OCI-LY7 (cell line): ENCODE data around the gene FBXL16. TPM values are rescaled to one million over a fixed set of nuclear protein-coding genes. Genes with fewer than 3 reads are reported as not detected.

Experiments used
- BruUV-seq: library from RNA; stranded (reverse); fragments of 400-500 nt; replicated peaks from 2 replicates; lab custom pipeline; 2021; lab: Mats Ljungman, UMichigan
- CTCF ChIA-PET: fragments of 300-600 bp; sonication (Branson Sonifier 250); formaldehyde crosslinking; loops from one replicate; lab custom pipeline; 2022; ENCODE audit warnings: antibody characterized with exemption; ENCODE audit not compliant: unreplicated experiment; lab: Charles Lee
- POLR2A ChIA-PET: fragments of 300-600 bp; sonication (Branson Sonifier 250); formaldehyde crosslinking; loops from one replicate; lab custom pipeline; 2022; ENCODE audit warnings: antibody characterized with exemption; lab: Charles Lee
- DNase-seq: peaks from one replicate; pipeline ENCODE4 v3.0.0-alpha.2; 2015; ENCODE audit warnings: low spot score
- H2AFZ ChIP-seq: fragments of 200-600 bp; sonication (generic), shearing (Covaris generic); 2 replicates; pipeline ENCODE4 v1.6.1; 2014; ENCODE audit warnings: mild to moderate bottlenecking, antibody characterized with exemption, low read length, moderate library complexity
- H3K27ac ChIP-seq: fragments of 200-600 bp; sonication (generic); 2 replicates; pipeline ENCODE4 v1.5.1; 2014; ENCODE audit warnings: mixed run types, low read depth, mild to moderate bottlenecking, moderate library complexity, low read length, inconsistent platforms; ENCODE audit not compliant: poor library complexity, severe bottlenecking
- H3K36me3 ChIP-seq: fragments of 200-600 bp; sonication (generic); 2 replicates; pipeline ENCODE4 v1.6.1; 2014; ENCODE audit warnings: mild to moderate bottlenecking, antibody characterized with exemption, low read length, moderate library complexity, mixed read lengths; ENCODE audit not compliant: insufficient read depth
- H3K4me1 ChIP-seq: fragments of 200-600 bp; sonication (generic); 2 replicates; pipeline ENCODE4 v1.5.1; 2014; ENCODE audit warnings: mild to moderate bottlenecking, low read length; ENCODE audit not compliant: insufficient read depth, poor library complexity, severe bottlenecking
- H3K4me2 ChIP-seq: fragments of 200-600 bp; sonication (generic); 2 replicates; pipeline ENCODE4 v1.6.1; 2014; ENCODE audit warnings: mild to moderate bottlenecking, low read length
- H3K4me3 ChIP-seq: fragments of 200-600 bp; sonication (generic); 2 replicates; pipeline ENCODE4 v1.5.1; 2014; ENCODE audit warnings: mild to moderate bottlenecking, low read depth, low read length; ENCODE audit not compliant: poor library complexity, severe bottlenecking
- H3K79me2 ChIP-seq: fragments of 200-600 bp; sonication (generic); 2 replicates; pipeline ENCODE4 v1.6.1; 2016; ENCODE audit warnings: low read depth, mild to moderate bottlenecking, low read length, moderate library complexity, mixed read lengths; ENCODE audit not compliant: insufficient read depth
- H3K9me2 ChIP-seq: fragments of 200-600 bp; sonication (generic); 2 replicates; pipeline ENCODE4 v1.6.1; 2016; ENCODE audit warnings: mild to moderate bottlenecking, low read length, mixed read lengths; ENCODE audit not compliant: insufficient read depth
- H3K9me3 ChIP-seq: fragments of 200-600 bp; sonication (generic); 2 replicates; pipeline ENCODE4 v1.6.1; 2014; ENCODE audit warnings: mild to moderate bottlenecking, mixed run types, low read length, mixed read lengths
- H4K20me1 ChIP-seq: fragments of 200-600 bp; sonication (generic); 2 replicates; pipeline ENCODE4 v1.6.1; 2014; ENCODE audit warnings: mild to moderate bottlenecking, antibody characterized with exemption, low read length, moderate library complexity, mixed read lengths; ENCODE audit not compliant: insufficient read depth
- CTCF ChIP-seq: fragments of 200-600 bp; sonication (generic); conservative IDR thresholded peaks from 2 replicates; pipeline ENCODE4 v1.5.1; 2014; ENCODE audit warnings: mild to moderate bottlenecking, antibody characterized with exemption, low read length, moderate library complexity, mixed read lengths
- EZH2phosphoT487 ChIP-seq: fragments of 200-600 bp; sonication (generic); IDR thresholded peaks from 2 replicates; pipeline ENCODE4 v1.6.1; 2018; ENCODE audit warnings: low read depth, borderline replicate concordance, mild to moderate bottlenecking, mixed run types, antibody characterized with exemption, low read length, moderate library complexity, mixed read lengths
- intact Hi-C: fragments of 100-400 bp; cut with micrococcal nuclease; formaldehyde crosslinking; loops from one replicate; pipeline ENCODE4 v1.10.0; 2022; ENCODE audit not compliant: unreplicated experiment
- total RNA-seq, 2 experiments: library from RNA; depleted of rRNA in 1 of 2; stranded (reverse); fragments of >200 nt in 1 of 2; shearing (Covaris generic) in 1 of 2; gene quantifications; 2 replicates each; pipeline ENCODE4 v1.2.3, GENCODE V29; 2014 to 2022

The FBXL16 gene
- total RNA-seq, 2 experiments from 2014 or later, result 0.16 to 0.42 TPM

GRCh38 chr16:689175-689897, 16.3 kb downstream of the FBXL16 start:
- H4K20me1 ChIP-seq, result no peaks in the 10 kb centered on the region
- TF ChIP-seq CTCF, result no peak
- TF ChIP-seq EZH2phosphoT487, result no peak
- no TSS peak for BruUV-seq
- H3K9me2 ChIP-seq, result no peaks in the 10 kb centered on the region
- peaks cover 24% of the 10 kb centered on the region for H3K4me1 ChIP-seq
- no peak overlapping the region for H2AFZ ChIP-seq
- CTCF ChIA-PET, result interaction anchor here (0.9 kb wide), 1 partner anchor 9 kb away, joined by 4 read pairs; the partner anchor contains the start of gene STUB1
- H3K79me2 ChIP-seq, result 0 out of 2 replicates have a peak, but pooled peaks cover 8% of the 10 kb centered on the region
- H3K4me2 ChIP-seq, result peak overlapping the region; percentile 91
- H3K9me3 ChIP-seq, result no peaks in the 10 kb centered on the region
- POLR2A ChIA-PET, result no interaction called here
- peak overlapping the region; percentile 29 for H3K27ac ChIP-seq
- intact Hi-C loops, result no loop called here
- no peak for DNase-seq
- H3K36me3 ChIP-seq, result peaks cover 20% of the 10 kb centered on the region
- H3K4me3 ChIP-seq, result peak overlapping the region; percentile 97

- TF ChIP-seq CTCF (no peak), EZH2phosphoT487 (no peak)
- no peak overlapping the region for H3K27ac ChIP-seq
- no peak overlapping the region for H3K4me2 ChIP-seq
- peaks cover 31% of the 10 kb centered on the region for H3K4me1 ChIP-seq
- H3K4me3 ChIP-seq, result no peak overlapping the region
- H3K9me2 ChIP-seq, result no peaks in the 10 kb centered on the region
- DNase-seq, result no peak
- intact Hi-C loops, result no loop called here
- ChIA-PET CTCF (no interaction called here), POLR2A (no interaction called here)
- peaks cover 32% of the 10 kb centered on the region for H3K36me3 ChIP-seq
- H3K79me2 ChIP-seq, result peaks cover 17% of the 10 kb centered on the region; the same call in 1 of the 2 replicates
- H2AFZ ChIP-seq, result no peak overlapping the region
- H4K20me1 ChIP-seq, result no peaks in the 10 kb centered on the region
- H3K9me3 ChIP-seq, result no peaks in the 10 kb centered on the region
- no TSS peak for BruUV-seq
These were observed 18.1 kb downstream of the FBXL16 start for GRCh38 chr16:687499-687898.
